ENCODE data around the gene PERCC1.

GRCh38 chr16:1434644-1435592 lies 4.0 kb downstream of the PERCC1 start:
- no peak for TF ChIP-seq CTCF (conservative IDR thresholded peaks at IDR 0.05; ENCODE audit: low read length)
- TF ChIP-seq EZH2phosphoT487 (IDR thresholded peaks at IDR 0.05; ENCODE audit: borderline replicate concordance, low read depth, low read length): no peak

All from OCI-LY7 (cell line).